HG02571 (cell line): Measurements from ENCODE around the gene CARD11.
"Not testable (repeated sequence)": the region's sequence is repeated elsewhere in the genome, so short reads cannot be mapped to it uniquely, and the experiment has no call there.

Experiments
- ATAC-seq: cut with Tn5 transposase; IDR thresholded peaks from one replicate; pipeline ENCODE4 v1.9.1; 2021; ENCODE audit warnings: mild to moderate bottlenecking, moderate library complexity; ENCODE audit not compliant: unreplicated experiment

Gene CARD11

DNA sequence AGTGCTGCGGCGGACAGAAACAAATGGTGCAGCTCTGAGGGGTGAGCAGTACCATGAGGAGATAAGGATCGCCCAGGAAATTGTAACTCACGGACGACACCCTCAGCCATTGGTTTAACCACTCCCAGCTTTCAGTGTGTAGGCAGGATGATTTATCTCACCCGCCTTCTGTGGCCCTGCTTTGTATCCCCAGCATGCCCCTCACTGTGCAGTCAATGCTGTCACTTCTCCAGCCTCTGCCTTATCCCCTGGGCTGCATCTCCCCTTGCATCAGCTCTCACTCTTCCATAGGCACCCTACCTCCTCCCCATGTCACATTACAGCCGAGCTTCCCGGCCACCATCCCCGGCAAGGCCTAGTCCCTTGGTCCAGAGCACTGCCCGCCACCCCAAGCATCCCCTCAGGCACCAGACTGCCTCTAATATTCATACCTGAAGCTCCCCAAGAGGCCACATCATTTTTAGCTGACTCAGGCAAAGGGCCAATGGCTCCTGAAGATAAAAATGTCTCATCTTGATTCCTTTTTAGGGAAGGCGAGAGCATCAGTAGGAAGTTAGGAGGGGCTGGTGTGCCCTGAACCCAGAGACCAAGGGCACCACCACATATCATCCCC is 77.1 kb downstream of the CARD11 start:
- no peak for ATAC-seq

DNA sequence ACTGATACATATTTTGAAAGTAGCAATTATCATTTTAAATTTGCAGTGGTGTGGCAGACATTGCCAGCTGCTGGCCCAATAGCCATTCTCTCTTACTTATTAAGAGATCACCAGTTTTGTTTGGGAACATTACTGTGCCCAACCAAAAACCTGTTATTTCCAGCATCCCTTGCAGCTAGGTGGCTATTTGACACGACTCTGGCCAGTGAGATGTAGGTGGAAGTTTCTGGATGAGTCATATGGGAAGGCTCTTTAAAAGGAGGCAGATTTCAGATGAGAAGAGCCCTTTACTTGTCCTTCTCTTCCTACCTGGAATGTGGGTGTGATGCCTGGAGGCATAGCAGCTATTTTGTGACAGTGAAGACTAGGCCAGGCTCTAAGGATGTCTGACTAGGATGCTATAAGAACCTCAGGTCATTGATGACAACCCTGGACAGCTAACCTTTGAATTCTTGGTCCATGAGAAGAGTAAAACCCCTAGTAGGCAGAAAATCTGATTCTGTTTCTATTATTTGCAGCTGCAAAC is 77.9 kb downstream of the CARD11 start:
- no peak for ATAC-seq

DNA sequence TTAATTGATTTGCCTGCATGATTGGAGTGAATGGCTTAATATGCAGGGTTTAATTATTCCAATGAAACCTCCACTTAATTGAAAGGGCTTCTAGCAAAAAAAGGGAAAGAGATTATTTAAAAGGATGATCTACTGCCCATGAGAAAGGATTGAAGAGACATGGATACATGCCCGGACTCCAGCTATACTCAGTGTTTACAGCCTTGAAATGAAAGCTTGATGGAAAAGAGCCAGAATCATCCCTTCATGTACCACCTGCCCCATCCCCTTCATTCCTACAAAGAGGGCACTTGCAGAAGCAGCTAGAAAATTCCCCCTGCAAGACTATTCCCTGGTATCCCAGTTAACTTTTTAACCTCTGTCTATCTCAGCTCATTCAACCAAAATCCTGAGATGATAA is 78.4 kb downstream of the CARD11 start:
- no peak for ATAC-seq

DNA sequence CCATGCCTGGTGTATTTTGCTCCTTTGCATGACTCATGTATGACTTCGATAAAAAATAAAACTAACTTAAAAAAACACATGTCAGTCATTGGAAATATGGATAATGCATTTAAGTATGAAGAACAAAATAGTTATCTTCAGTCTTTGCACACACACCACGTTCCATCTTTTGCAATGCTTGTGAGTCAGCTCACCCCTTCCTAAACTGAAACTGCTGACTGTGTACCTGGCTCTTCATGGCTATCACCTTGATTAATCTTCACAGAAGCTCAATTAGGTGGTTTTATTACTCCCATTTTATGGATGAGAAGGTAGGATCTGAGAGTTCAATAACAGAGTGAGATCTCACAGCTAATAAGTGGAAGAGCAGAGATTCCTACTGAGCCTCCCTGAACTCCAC is 79.5 kb downstream of the CARD11 start:
- ATAC-seq: no peak

DNA sequence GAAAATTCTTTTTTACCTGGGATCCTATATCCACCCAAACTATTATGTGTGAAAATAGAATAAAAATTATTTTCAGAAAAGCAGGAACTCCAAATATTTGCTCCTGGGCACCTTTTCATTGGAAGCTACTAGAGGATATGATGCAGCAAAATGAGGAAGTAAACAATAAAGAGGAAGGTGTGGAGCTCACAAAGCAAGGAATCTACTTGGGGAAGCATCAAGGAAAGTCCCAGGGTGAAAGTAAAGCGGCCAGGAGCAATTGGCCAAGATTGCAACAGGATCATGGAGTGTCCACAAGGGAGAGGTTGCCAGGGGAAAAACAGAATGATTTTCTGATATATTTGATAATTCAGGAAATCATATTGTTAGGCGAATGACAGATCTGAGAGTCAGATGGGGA is 80.8 kb downstream of the CARD11 start:
- no peak for ATAC-seq

DNA sequence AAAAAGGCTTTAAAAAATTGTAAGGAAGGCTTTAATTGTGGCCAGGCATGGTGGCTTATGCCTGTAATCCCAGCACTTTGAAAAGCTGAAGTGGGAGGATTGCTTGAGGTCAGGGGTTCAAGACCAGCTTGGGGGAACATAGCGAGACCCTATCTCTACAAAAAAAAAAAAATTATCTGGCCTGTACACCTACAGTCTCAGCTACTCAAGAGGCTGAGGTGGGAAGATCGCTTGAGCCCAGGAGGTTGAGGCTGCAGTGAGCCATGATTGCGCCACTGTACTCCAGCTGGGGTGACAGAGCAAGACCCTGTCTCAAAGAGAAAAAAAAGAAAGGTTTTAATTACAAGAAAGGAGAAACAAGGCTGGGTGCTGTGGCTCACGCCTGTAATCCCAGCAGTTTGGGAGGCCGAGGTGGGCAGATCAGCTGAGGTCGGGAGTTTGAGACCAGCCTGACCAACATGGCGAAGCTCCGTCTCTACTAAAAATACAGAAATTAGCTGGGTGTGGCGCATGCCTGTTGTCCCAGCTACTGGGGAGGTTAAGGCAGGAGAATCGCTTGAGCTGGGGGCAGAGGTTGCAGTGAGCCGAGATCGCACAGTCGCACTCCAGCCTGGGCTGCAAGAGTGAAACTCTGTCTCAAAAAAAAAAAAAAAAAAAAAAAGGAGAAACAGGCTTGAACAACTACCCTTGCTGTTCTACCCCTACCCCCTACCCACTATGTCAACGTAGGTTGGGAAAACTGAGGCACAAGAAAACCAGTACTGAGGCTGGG is 83.7 kb downstream of the CARD11 start:
- no peak for ATAC-seq

DNA sequence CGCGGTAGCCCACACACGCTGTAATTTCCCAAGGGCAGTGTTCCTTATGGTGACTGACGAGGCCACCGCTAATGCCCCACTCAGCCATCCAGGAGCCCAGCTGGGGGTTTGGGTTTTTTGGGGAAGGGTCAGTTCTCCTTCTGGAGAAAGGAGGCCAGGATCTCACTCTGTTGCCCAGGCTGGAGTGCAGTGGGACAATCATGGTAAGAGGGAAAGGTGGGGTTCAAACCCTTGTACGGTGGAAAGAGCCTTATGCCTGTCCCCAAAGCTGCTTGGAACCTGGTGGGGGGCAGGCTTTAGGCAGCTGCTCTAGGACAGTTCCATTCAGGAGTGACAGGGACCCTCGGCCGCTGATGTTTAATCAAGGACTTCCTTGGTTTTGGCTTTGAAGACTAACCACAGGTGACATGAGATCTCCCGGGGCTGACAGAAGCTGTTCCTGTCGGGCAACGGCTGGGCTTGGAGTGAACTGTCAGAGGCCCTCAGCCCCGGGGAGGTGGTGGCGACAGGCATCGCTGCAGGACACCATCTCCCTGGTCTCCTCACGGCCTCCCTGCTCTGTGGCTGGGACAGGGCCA is 84.5 kb downstream of the CARD11 start:
- ATAC-seq: no peak

DNA sequence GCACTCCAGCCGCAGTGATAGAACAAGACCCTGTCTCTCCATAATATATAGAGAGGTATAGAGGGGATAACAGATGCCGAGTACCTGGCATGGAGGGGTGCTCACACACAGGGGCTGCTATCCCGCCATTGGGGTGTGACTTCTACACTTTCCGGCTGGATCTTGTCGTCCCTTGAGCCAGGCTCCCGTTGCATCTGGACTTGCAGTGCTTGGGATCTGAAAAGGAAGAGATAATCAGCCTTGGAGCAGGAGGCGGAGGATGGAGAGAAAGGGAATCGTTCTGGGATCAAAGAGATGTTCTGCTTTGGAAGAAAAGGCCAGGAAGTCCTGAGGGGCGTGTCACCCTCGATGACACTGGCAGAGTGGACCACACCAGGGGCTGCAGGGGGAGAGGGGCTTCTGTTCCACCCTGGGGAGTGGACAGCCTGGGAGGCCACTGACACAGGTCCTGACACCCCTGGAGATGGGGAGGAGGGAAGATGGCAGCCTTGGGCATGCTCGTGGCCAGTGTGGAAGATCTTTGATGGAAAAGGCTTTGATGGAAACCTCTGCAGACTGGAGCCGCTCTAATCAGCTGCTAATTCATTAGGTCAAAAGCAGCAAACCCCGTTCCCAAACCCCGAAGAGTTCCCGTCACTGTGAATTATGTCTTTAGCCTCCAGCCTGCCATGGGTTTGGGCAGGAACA is 85.1 kb downstream of the CARD11 start:
- ATAC-seq: no peak

DNA sequence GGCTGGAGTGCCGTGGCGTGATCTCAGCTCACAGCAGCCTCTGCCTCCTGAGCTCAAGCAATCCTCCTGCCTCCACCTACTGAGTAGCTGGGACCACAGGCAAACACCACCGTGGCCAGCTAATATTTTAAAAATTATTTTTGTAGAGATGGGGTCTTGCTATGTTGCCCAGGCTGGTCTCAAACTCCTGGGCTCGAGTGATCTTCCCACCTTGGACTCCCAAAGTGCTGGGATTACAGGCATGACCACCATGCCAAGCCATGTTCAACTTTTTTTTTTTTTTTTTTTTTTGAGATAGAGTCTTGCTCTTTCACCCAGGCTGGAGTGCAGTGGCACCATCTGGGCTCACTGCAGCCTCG is 86.3 kb downstream of the CARD11 start:
- not testable (repeated sequence) for ATAC-seq

DNA sequence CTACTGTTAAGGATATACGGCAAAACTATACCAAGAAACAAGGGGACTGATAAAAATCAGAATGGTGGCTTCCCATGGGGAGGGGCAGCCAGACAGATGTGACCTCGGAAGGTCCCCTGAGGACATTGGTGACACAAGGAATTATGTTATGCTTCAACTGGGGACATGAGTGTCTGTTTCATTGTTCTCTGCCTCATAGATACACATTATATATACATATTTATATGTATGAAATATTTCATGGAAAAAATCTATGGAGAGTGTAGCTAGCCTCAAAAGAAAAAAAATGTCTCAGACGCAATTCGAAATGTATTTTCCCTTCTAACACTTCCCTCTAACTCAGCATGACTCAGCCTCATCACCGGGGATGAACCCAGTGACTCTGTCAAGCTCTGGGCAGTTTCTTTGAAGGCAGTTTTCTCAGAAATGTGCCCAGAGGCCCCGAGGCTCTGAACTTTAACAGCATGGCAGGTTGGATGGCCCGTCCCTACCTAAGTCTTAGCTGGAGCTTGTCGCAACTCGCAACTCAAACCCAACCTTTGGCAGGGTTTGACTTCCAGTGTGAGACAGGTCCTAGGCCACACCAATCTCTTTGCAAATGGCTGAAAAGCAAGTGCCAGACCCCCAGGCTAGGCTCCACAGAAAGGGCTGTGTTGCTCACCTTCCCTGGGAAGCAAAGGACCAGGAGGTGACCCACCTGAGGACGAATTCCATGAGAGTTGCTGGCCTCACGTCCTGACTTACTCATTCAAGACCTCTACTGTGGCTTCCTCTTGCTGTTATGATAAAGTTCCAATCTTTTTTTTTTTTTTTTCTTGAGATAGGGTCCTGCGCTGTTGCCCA is 86.9 kb downstream of the CARD11 start:
- no peak for ATAC-seq

DNA sequence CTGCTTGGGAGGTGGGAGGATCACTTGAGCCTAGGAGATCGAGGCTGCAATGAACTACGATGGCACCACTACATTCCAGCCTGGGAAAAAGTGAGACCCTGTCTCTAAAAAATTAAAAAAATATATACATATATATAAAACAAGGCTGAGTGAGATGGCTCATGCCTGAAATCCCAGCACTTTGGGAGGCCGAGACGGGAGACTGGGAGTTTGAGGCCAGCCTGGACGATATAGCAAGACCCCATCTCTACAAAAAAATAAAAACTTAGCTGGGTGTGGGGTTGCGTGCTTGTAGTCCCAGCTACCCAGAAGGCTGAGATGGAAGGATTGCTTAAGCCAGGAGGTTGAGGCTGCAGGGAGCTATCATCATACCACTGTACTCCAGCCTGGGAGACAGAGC is 87.6 kb downstream of the CARD11 start:
- ATAC-seq: no peak

DNA sequence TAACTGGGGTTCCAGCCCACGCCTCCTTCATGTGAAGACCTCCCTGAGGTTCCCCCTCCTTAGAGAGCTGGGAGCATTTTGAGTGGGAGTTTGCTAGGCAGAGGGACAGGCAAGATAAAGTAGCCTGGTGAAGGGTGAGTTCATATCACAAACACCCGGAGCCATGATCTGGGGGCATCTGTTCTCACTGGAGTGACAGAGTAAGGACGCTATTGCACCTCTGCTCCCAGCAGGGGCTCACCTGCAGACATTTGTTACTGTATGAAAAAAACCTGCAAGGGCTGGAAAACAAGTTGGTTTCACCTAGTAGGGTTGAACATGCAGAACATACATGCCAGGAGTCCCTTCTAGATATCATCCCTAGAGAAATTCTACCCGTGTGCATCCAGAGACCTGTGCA is 88.4 kb downstream of the CARD11 start:
- ATAC-seq: no peak

DNA sequence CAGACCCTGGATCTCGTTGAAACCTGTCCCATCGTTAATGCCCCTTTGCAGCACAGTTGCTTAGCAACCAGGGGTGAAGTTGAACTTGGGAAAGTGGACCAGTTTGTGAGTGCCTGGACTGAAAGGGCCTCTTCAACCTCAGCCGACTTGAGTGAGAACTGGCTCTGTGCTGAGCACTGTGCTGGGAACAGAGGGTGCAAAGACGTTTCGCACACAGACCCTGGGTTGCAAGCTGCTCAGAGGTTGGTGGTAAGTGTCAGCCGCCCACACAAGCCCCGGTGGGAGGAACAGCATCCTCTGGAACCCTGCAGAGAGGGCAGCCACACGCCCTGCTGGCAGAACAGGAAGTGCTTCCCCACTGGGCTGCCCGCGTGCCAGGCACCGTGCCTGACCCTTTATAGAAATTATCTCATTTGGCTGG is 89.2 kb downstream of the CARD11 start:
- ATAC-seq: no peak

DNA sequence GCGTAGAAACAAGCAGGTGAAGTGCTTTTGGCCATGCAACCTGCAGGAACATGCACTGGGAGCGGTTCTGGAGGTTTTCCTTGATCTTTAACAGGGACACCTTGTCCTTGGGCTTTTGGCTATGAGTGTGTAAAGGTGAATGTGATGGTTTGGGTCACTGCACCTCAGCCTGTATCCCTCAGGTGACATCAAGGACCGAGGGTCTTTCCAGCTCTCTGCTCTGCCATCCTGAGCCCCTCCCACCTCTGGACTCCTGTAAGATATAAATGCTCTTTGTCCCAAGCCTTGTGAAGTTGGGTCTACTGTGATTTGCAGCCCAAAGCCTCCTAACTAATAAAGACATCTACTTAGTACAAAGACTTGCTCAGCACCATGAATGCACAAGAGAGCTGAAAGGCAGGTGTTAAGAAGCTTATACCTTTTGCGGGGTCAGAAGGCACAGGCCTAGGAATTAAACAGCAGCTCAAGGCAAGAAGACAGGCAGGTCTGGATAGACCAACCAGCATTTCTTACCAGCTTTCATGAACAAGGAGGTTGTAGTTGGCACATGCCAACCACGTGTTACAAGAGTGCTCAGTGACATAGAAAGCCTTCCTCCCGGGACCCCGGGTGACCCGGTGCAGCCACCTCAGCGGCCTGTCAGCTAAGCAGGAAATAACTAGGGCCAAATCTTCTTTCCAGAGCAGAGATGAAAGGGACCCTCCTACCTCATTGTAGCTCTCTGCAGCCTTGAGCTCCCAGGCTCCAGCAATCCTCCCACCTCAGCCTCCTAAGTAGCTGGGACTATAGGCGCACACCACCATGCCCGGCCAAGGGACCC is 89.9 kb downstream of the CARD11 start:
- ATAC-seq: no peak

DNA sequence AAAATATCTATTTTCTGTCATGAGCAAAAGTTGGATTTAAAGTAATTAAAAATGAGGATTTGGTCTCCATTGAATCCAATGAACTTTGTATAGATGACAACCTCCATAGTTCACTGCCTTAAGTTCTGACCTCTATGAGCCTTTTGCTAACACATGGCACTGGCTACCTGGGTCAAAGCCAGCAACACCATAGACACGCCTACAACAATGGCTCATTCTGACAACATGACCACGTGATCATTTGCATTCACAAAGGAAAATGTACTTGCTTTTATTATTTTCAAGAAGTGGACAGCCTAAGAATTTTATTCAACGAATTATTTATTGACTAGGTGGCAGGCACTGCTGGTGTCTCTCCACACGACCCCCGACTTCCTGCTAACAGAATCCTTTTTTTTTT is 90.6 kb downstream of the CARD11 start:
- ATAC-seq: no peak

DNA sequence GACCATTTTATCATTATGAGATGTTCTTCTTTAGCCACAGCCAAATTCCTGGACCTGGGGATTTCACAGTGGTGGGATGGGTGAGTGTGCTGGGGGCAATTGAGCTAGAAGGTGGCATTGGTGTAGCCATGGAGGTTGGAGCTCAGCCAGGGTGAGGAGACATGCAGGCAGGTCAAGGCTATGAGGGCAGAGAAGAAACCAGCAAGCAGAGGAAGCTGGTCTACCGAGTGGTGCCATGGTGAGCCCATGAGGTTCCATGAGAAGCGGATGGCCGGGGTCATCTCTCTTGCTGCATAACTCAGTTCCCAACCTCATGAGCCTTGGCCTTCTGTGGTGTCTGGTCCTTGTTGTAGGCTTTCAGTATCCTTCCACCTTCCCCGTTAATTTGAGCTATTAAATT is 91.4 kb downstream of the CARD11 start:
- ATAC-seq: no peak

DNA sequence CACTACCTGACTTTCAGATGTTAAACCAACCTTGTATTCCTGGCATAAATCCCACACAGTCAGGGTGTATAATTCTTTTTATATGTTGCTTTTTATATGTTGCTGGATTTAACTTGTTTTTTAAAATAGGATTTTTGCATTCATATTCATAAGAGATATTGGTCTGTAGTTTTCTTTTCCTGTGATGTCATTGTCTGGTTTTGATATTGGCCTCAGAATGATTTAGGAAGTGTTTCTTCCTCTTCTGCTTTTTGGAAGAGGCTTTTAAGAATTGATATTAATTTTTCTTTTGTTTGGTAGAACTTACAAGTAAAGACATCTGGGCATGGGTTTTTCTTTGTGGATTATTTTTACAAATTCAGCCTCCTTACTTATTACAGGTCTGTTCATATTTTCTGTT is 93.1 kb downstream of the CARD11 start:
- ATAC-seq: no peak

DNA sequence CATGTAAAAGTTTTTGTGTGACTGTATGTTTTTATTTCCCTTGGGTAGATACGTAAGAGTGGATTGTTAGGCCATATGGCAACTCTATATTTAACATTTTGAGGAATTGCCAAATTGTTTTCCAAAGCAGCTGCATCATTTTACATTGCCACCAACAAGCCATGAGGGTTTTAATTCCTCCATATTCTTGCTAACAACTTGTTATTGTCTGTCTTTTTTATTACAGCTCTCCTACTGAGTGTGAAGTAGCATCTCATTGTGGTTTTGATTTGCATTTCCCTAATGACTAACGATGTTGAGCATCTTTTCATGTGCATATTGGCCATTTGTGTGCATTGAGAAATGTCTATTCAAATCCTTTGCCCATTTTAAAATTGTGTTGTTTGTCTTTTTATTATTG is 94.9 kb downstream of the CARD11 start:
- no peak for ATAC-seq

DNA sequence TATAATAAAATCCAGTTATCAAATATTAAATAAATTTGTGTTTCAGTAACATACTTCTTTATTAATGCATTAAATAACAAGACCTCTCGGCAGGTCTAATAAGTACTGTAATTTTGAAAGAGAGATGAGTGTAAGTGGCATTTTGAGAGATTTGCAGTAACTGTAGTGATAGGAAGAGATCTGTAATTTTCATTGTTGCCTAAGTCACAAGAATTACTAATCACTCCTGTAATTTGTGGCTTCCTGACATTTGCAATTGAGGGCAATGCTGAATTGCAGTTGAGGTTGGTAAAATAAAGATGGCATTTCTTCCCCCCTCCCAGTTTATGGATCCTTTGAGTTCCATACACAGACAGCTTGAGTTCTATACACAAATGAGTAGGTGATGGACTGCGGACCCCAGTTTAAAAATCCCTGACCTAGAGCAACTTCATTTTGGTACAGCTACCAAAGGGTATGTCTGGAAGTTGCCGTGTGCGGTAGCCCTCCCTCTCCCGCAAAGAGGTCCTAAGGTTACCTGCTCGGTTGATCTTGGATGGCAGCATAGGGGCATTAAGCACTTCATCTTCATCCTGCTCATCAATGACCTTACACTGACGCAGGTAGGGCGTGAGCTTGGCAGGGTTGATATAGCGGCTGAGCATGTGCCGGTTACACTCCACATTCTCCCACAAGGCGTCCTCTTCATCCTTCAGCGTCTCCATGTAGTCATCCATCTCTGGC is 96.4 kb downstream of the CARD11 start:
- no peak for ATAC-seq
